HCT116 (cell line): ENCODE measurements around the gene PLD5. TPM values are rescaled to one million over a fixed set of nuclear protein-coding genes. Genes with fewer than 3 reads are reported as not detected.

Experiments used
- ATAC-seq: fragments of 200-7000 bp; cut with Tn5 transposase; 2 replicates; pipeline ENCODE4 v1.9.1; 2020; ENCODE audit warnings: mild to moderate bottlenecking, moderate library complexity
- BruUV-seq: library from RNA; stranded (reverse); fragments of 400-500 nt; replicated peaks from 2 replicates; lab custom pipeline; 2021; lab: Mats Ljungman, UMichigan
- CTCF ChIA-PET: fragments of 300-600 bp; sonication (Branson Sonifier 250); formaldehyde crosslinking; loops from one replicate; lab custom pipeline; 2021; ENCODE audit warnings: antibody characterized with exemption; lab: Charles Lee
- POLR2A ChIA-PET: fragments of 300-600, 350-600 bp; sonication (Branson Sonifier 250); formaldehyde crosslinking; loops from one replicate; lab custom pipeline; 2021; ENCODE audit warnings: antibody characterized with exemption; lab: Charles Lee
- RAD21 ChIA-PET, 2 experiments: fragments of 300-600 bp; sonication (Branson Sonifier 250); formaldehyde crosslinking; loops; one replicate each; lab custom pipeline; 2023; ENCODE audit warnings: low total read pairs in 2 of 2; ENCODE audit not compliant: uncharacterized antibody in 2 of 2, unreplicated experiment in 2 of 2, low non-redundant PET in 1 of 2; lab: Charles Lee
- DNase-seq: peaks from one replicate; pipeline ENCODE4 v3.0.0-alpha.2; 2010; ENCODE audit warnings: low read depth, low spot score
- H2AFZ ChIP-seq: fragments of 200-600 bp; shearing (Covaris generic), sonication (generic); 2 replicates; pipeline ENCODE4 v1.6.1; 2017; ENCODE audit warnings: low read depth, mixed run types, mixed read lengths, antibody characterized with exemption, low read length; ENCODE audit not compliant: poor library complexity, severe bottlenecking
- H3K27ac ChIP-seq: 2 replicates; pipeline ENCODE4 v1.5.1; 2012; ENCODE audit warnings: low read depth, low read length
- H3K27me3 ChIP-seq: fragments of 200-600 bp; sonication (generic); 2 replicates; pipeline ENCODE4 v1.6.1; 2016; ENCODE audit warnings: mixed run types, low read length, mixed read lengths; ENCODE audit not compliant: insufficient read depth
- H3K36me3 ChIP-seq, 2 experiments: fragments of 200-500 bp in 1 of 2; fragments of 200-600 bp in 1 of 2; sonication (Bioruptor generic) in 1 of 2; sonication (generic) in 1 of 2; 2 replicates each; pipeline versions ENCODE4 v1.5.1 to v1.6.1; 2014 to 2016; ENCODE audit warnings: low read length in 2 of 2, inconsistent platforms in 1 of 2, mixed read lengths in 1 of 2, mixed run types in 1 of 2; ENCODE audit not compliant: insufficient read depth in 2 of 2, control insufficient read depth in 1 of 2
- H3K4me1 ChIP-seq, 2 experiments: fragments of 200-600 bp in 1 of 2; sonication (generic) in 1 of 2; 2 replicates each; pipeline versions ENCODE4 v1.5.1 to v1.6.1; 2012 to 2017; ENCODE audit warnings: low read length in 2 of 2, inconsistent platforms in 1 of 2, mild to moderate bottlenecking in 1 of 2, mixed read lengths in 1 of 2, mixed run types in 1 of 2, moderate library complexity in 1 of 2; ENCODE audit not compliant: insufficient read depth in 2 of 2, control insufficient read depth in 1 of 2
- H3K4me2 ChIP-seq: fragments of 200-600 bp; sonication (generic); 2 replicates; pipeline ENCODE4 v1.6.1; 2017; ENCODE audit warnings: mixed run types, low read length, mixed read lengths
- H3K4me3 ChIP-seq, 2 experiments: fragments of 200-600 bp in 1 of 2; sonication (generic) in 1 of 2; replicated peaks in 1 of 2; 2 replicates each; pipeline ENCODE4 v1.5.1; 2011 to 2016; ENCODE audit warnings: low read length in 2 of 2, control low read depth in 1 of 2, low read depth in 1 of 2, mild to moderate bottlenecking in 1 of 2, mixed read lengths in 1 of 2, mixed run types in 1 of 2
- H3K79me2 ChIP-seq: fragments of 200-600 bp; sonication (generic); 2 replicates; pipeline ENCODE4 v1.6.1; 2017; ENCODE audit warnings: mild to moderate bottlenecking, mixed run types, low read length, moderate library complexity, mixed read lengths; ENCODE audit not compliant: insufficient read depth
- H3K9ac ChIP-seq: fragments of 200-600 bp; sonication (generic); 2 replicates; pipeline ENCODE4 v1.6.1; 2016; ENCODE audit warnings: low read length, mixed read lengths
- H3K9me2 ChIP-seq: fragments of 200-600 bp; sonication (generic), shearing (Covaris generic); 2 replicates; pipeline ENCODE4 v1.6.1; 2017; ENCODE audit warnings: mixed run types, mild to moderate bottlenecking, moderate library complexity; ENCODE audit not compliant: insufficient read depth
- H3K9me3 ChIP-seq, 2 experiments: fragments of 200-500 bp in 1 of 2; fragments of 200-600 bp in 1 of 2; sonication (Bioruptor generic) in 1 of 2; sonication (generic) in 1 of 2; 2 replicates each; pipeline ENCODE4 v1.6.1; 2014 to 2017; ENCODE audit warnings: low read length in 2 of 2, mixed read lengths in 2 of 2, inconsistent platforms in 1 of 2, low read depth in 1 of 2, mild to moderate bottlenecking in 1 of 2, mixed run types in 1 of 2, moderate library complexity in 1 of 2; ENCODE audit not compliant: control insufficient read depth in 1 of 2, insufficient read depth in 1 of 2
- H4K20me1 ChIP-seq: fragments of 200-600 bp; sonication (generic), shearing (Covaris generic); 2 replicates; pipeline ENCODE4 v1.6.1; 2017; ENCODE audit warnings: mixed run types, mild to moderate bottlenecking, moderate library complexity; ENCODE audit not compliant: insufficient read depth
- ATF3 ChIP-seq: IDR thresholded peaks from 2 replicates; pipeline ENCODE4 v1.6.1; 2012
- CBX3 ChIP-seq: IDR thresholded peaks from 2 replicates; pipeline ENCODE4 v1.6.1; 2012; ENCODE audit warnings: low read depth
- CEBPB ChIP-seq: IDR thresholded peaks from 2 replicates; pipeline ENCODE4 v1.6.1; 2012; ENCODE audit warnings: low read depth
- EGR1 ChIP-seq: IDR thresholded peaks from 2 replicates; pipeline ENCODE4 v1.6.1; 2012; ENCODE audit warnings: low read depth
- ELF1 ChIP-seq: IDR thresholded peaks from 2 replicates; pipeline ENCODE4 v1.6.1; 2012; ENCODE audit warnings: low read depth, borderline replicate concordance
- EZH2 ChIP-seq: fragments of 200-600 bp; sonication (generic); IDR thresholded peaks from 2 replicates; pipeline ENCODE4 v1.6.1; 2017; ENCODE audit warnings: antibody characterized with exemption, mixed run types
- EZH2phosphoT487 ChIP-seq: fragments of 200-600 bp; IDR thresholded peaks from 2 replicates; pipeline ENCODE4 v1.6.1; 2018; ENCODE audit warnings: antibody characterized with exemption, borderline replicate concordance
- FOSL1 ChIP-seq: IDR thresholded peaks from 2 replicates; pipeline ENCODE4 v1.6.1; 2012; ENCODE audit warnings: low read depth
- JUND ChIP-seq: IDR thresholded peaks from 2 replicates; pipeline ENCODE4 v1.6.1; 2012
- RAD21 ChIP-seq: IDR thresholded peaks from 2 replicates; pipeline ENCODE4 v1.6.1; 2012; ENCODE audit warnings: low read depth, mild to moderate bottlenecking
- REST ChIP-seq: IDR thresholded peaks from 2 replicates; pipeline ENCODE4 v1.6.1; 2012; ENCODE audit warnings: low read depth
- SRF ChIP-seq: IDR thresholded peaks from 2 replicates; pipeline ENCODE4 v1.6.1; 2012; ENCODE audit warnings: low read depth
- TCF7L2 ChIP-seq: IDR thresholded peaks from 2 replicates; pipeline ENCODE4 v1.7.0; 2011; ENCODE audit warnings: borderline replicate concordance, inconsistent platforms; ENCODE audit not compliant: insufficient read depth, insufficient read length; ENCODE audit errors: extremely low read depth
- YY1 ChIP-seq: IDR thresholded peaks from 2 replicates; pipeline ENCODE4 v1.6.1; 2011; ENCODE audit warnings: low read length, low read depth, moderate library complexity, mild to moderate bottlenecking; ENCODE audit not compliant: insufficient replicate concordance; ENCODE audit errors: extremely low read depth
- ZFX ChIP-seq: fragments of 450-650 bp; IDR thresholded peaks from 2 replicates; pipeline ENCODE4 v1.6.1; 2017
- intact Hi-C: fragments of 100-400 bp; cut with micrococcal nuclease; formaldehyde crosslinking; loops from 2 replicates; pipeline ENCODE4 v1.10.0; 2022
- total RNA-seq: library from RNA; stranded (reverse); gene quantifications from one replicate; pipeline ENCODE4 v1.2.1, GENCODE V29; 2021; ENCODE audit not compliant: unreplicated experiment

PLD5 gene
- total RNA-seq, 1 experiment from 2014 or later, result not detected

GRCh38 chr1:242454262-242455051, 70.0 kb downstream of the PLD5 start (continued):
- TF ChIP-seq REST, result no peak
- TF ChIP-seq RAD21, result peak; percentile 60
- no peak for TF ChIP-seq ZFX
- no peak for TF ChIP-seq JUND
- TF ChIP-seq YY1, result no peak
- no peak for TF ChIP-seq ATF3

GRCh38 chr1:242452573-242452972, 71.9 kb downstream of the PLD5 start:
- ChIA-PET CTCF (no interaction called here), RAD21 (no interaction called here), POLR2A (no interaction called here)
- no peak overlapping the region for H3K27ac ChIP-seq
- ATAC-seq (no peak), DNase-seq (no peak)
- peaks cover 19% of the 10 kb centered on the region; the same call in 1 of the 2 replicates for H3K27me3 ChIP-seq
- H3K9me2 ChIP-seq, result no peaks in the 10 kb centered on the region
- H3K79me2 ChIP-seq, result no peaks in the 10 kb centered on the region
- H3K36me3 ChIP-seq, result no peaks in the 10 kb centered on the region
- no peaks in the 10 kb centered on the region for H3K9me3 ChIP-seq
- H3K4me3 ChIP-seq, result no peak overlapping the region
- no peak overlapping the region for H2AFZ ChIP-seq
- H3K4me1 ChIP-seq, result no peaks in the 10 kb centered on the region
- BruUV-seq, result no TSS peak
- no peaks in the 10 kb centered on the region for H4K20me1 ChIP-seq
- intact Hi-C loops, result no loop called here
- no peak overlapping the region for H3K9ac ChIP-seq
- H3K4me2 ChIP-seq, result no peak overlapping the region
- TF ChIP-seq ELF1 (no peak), EZH2phosphoT487 (no peak), ZFX (no peak), JUND (no peak), CEBPB (no peak), RAD21 (no peak), REST (no peak), EZH2 (no peak), YY1 (no peak), TCF7L2 (no peak), CBX3 (no peak), SRF (no peak), FOSL1 (no peak), EGR1 (no peak)
